Measurements from ENCODE around the gene INSC.

INSC gene

GRCh38 chr11:15228331-15228849 is 113.7 kb downstream of the INSC start:
- DNase-seq: no peak

GRCh38 chr11:15229069-15229468 is 114.3 kb downstream of the INSC start:
- DNase-seq: no peak

- no peak for DNase-seq
These were observed 117.8 kb downstream of the INSC start for GRCh38 chr11:15232496-15232895.

GRCh38 chr11:15233371-15234165 is 118.8 kb downstream of the INSC start:
- peak; percentile 85 for DNase-seq

GRCh38 chr11:15234796-15235195 is 120.1 kb downstream of the INSC start:
- DNase-seq: no peak

- DNase-seq: peak; percentile 86
These were observed 121.8 kb downstream of the INSC start for GRCh38 chr11:15236559-15236958.

- no peak for DNase-seq
These were observed 124.1 kb downstream of the INSC start for GRCh38 chr11:15238856-15239255.

- DNase-seq: no peak
These were observed 134.0 kb downstream of the INSC start for GRCh38 chr11:15248749-15249148.

GRCh38 chr11:15258433-15259165 is 143.9 kb downstream of the INSC start:
- DNase-seq: peak; percentile 87

GRCh38 chr11:15266999-15267398 is 152.3 kb downstream of the INSC start:
- no peak for DNase-seq

GRCh38 chr11:15268598-15268997 is 153.9 kb downstream of the INSC start:
- DNase-seq: no peak

- no peak for DNase-seq
These were observed 160.4 kb downstream of the INSC start for GRCh38 chr11:15275141-15275540.

- peak; percentile 66 for DNase-seq
These were observed 161.9 kb downstream of the INSC start for GRCh38 chr11:15276621-15277020.

- no peak for DNase-seq
These were observed 163.4 kb downstream of the INSC start for GRCh38 chr11:15278128-15278527.

- DNase-seq: no peak
These were observed 165.7 kb downstream of the INSC start for GRCh38 chr11:15280393-15280792.

- DNase-seq: no peak
These were observed 168.0 kb downstream of the INSC start for GRCh38 chr11:15282754-15283153.

- DNase-seq: no peak
These were observed 171.7 kb downstream of the INSC start for GRCh38 chr11:15286465-15286864.

- DNase-seq: peak; percentile 69
These were observed 174.1 kb downstream of the INSC start for GRCh38 chr11:15288863-15289262.

GRCh38 chr11:15289723-15290122 is 175.0 kb downstream of the INSC start:
- peak; percentile 34 for DNase-seq

GRCh38 chr11:15291885-15292284 is 177.2 kb downstream of the INSC start:
- DNase-seq: peak; percentile 51

GRCh38 chr11:15293975-15294620 is 179.4 kb downstream of the INSC start:
- DNase-seq: no peak

- no peak for DNase-seq
These were observed 181.0 kb downstream of the INSC start for GRCh38 chr11:15295695-15296094.
